ENCODE results near the gene PPM1B. TPM values are rescaled to one million over a fixed set of nuclear protein-coding genes. Genes with fewer than 3 reads are reported as not detected.
"Not testable (repeated sequence)": the region's sequence is repeated elsewhere in the genome, so short reads cannot be mapped to it uniquely, and the experiment has no call there.

Gene PPM1B
- total RNA-seq, 1 donor from 2014 or later = 39.8 TPM

DNA sequence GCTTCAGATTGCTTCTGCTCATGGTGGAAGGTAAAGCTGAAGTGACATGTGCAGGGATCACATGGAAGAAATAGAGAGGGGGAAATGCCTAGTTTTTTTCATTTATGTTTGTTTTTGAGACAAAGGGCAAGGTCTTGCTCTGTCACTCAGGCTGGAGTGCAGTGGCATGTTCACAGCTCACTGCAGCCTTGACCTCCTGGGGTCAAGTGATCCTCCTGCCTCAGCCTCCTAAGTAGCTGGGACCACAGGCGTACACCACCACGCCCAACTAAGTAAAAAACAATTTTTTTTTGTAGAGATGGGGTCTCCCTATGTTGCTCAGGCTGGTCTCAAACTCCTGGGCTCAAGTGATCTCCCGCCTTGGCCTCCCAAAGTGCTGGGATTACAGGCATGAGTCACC, 87.0 kb downstream of the PPM1B start:
- DNase-seq = not testable (repeated sequence)

DNA sequence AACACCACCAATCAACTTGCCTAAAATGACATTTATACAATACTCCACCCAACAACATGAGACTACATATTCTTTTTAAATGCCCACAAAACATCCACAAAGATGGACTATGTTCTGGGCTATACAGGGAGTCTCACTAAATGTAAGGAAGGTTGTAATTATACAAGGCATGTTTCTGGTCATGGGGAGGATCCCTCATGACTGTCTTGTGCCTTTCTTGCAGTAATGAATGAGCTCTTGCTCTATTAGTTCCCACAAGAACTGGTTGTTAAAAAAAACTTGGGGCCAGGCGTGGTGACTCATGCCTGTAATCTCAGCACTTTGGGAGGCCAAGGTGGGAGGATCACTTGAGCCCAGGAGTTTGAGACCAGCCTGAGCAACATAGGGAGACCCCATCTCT, 89.1 kb downstream of the PPM1B start:
- not testable (repeated sequence) for DNase-seq

DNA sequence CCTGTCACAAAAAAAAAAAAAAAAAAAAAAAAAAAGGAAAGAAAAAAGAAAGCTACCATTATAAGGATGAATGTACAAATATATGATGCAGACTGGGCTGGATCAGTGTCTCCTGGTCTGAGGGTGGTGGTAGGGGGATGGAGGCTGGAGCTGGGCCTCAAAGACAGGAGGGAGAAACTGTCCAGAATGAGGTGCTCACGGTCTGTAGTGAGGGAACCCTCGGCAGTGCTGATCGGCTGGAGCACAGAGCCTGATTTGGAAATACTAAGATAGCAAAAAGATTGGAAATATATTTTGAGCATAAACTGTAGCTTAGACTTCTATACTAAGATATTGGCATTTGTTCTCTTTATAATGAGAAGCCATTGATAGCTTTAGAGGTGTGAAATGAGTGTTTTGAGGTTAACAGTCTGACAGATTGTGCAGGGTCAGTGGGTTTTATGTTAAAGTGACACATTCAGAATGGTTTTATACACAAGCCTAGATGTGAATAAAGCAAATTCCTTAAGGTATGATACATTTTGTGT, 98.7 kb downstream of the PPM1B start:
- DNase-seq = no peak

DNA sequence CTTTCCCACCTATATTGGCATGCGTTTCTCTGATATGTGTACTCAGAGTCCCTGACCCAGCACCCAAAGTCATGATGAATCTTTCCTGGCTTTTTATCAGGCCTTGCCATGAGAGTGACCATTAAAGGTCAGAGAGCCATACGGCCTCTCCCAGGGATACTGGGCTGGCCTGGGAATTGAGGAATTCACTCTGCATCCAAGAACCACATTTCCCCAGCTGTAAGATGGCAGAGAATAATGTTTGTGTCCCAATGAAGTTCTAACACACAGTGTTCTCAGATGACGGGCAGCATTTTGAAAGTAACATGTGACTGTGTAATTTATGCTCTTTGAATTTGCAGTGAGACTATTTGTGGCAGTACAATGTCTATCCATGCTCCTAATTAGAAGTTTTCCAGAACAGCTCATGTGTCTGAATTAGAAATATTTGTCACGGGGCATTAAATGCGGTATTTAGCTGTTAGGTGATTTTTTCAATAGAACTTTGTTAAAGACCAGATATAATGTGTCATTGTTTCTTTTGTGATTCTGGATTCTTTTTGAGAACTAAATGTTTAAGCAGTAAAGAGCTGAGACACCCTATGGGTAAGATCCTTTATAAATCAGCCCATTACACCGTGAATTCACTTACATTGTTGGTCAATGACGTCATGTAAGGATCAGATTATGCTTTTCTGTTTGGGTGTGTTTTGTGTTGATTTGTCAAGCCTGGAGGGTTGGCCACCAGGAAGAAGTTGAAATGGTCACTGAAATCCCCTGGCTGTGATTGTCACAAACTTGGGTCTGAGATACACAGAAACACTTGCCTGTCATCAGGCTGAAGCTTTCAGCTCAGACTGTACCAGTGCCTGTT, 99.3 kb downstream of the PPM1B start:
- DNase-seq = peak; percentile 53

DNA sequence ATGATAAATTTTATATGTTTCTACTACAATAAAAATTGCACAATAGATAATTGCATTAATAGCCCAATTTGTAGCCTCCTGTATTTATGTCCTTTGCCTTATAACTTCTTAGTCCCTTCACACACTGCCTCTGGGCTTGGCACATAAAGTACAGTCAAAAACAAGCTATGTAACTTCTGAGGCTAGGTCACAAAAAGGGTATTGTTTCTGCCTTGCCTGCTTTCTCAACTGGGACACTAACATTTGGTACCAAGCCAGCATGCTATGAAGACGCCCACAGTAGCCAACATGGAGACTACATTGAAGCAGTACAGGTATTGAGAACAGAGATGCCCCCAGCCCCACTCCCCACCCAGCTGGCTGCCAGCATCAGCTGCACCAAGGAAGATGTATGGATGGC, 101.2 kb downstream of the PPM1B start:
- DNase-seq = no peak

DNA sequence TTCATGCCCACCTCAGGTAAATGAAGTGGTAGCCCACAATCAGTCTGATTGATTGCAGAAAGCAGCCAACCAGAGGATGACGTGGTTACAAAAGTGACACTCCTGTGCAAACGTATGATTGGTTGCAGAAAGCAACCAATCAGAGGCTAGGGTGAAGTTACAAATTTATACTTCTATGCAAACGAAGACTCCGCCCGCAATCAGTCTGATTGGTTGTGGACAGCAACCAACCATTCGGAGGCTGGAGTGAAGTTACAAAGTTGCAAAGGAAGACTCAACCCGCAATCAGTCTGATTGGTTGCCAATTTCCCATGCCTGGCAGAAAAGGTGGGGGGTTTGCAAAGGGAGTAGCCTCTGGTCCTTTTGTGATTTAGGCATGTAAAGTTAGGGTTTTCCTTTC, 102.6 kb downstream of the PPM1B start:
- no peak for DNase-seq

DNA sequence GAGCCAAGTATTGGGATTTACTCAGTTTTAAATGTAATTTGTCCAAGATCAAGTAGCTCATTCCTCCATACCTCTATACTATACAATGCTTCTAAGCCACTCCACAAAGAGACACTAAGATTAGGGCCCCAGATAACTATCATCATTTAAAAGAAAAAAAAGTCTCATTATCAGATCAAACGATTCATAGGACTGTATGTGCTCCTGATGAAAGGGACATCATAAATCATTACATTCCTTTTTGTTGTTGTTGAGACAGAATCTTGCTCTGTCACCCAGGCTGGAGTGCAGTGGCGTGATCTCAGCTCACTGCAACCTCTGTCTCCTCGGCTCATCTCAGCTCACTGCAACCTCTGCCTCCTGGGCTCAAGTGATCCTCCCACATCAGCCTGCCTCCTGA, 104.4 kb downstream of the PPM1B start:
- DNase-seq = no peak

DNA sequence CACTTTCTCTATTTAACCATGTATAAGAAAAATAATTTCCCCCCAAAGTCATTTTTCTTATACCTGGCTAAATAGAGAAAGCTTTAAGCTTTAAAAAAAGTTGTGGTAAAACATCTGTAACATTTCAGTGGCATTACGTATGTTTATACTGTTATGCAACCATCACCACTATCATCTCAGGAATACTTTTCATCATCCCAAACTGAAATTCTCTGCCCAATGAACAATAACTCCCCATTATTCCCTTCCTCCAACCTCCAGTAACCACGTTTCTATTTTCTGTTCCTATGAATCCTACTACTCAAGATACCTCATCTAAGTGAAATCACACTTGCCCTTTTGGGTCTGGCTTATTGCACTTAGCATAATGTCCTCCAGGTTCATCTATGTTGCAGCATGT, 104.9 kb downstream of the PPM1B start:
- no peak for DNase-seq

DNA sequence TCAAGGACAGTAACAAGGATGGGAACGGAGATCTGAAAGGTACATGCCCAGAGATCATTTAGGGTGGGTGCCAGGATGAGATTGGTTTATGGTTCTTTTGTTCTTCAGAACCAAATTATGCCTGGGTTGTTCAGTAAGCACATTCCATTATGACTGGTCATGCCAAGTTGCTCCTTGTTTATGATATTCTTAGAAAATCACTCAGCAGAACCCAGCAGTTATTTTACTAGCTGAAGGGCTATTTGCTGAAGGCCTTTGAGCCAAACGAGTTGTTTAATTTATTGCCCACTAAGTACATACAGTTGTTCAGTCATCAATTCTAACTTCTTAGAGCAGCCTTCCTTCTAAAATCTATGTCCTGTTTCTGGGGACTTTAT, 107.2 kb downstream of the PPM1B start:
- no peak for DNase-seq

DNA sequence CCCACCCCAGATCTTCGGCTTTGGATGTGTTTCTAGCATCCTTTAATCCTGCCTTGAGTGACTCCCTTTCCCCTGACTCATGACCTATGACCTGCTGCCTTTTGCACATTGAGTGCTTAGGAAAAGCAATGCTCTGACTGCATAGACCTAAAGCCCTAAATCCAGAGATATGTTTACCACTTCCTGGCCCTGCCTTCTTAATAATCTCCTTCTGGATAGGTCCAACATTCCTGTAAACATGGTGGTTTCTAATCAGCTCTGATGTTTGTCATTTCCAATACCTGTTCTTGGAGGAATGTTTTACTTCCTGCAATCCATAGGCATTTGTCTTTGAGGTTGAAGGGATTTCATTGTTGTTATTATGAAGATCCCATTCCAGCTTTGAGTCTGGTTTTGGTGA, 108.9 kb downstream of the PPM1B start:
- no peak for DNase-seq

DNA sequence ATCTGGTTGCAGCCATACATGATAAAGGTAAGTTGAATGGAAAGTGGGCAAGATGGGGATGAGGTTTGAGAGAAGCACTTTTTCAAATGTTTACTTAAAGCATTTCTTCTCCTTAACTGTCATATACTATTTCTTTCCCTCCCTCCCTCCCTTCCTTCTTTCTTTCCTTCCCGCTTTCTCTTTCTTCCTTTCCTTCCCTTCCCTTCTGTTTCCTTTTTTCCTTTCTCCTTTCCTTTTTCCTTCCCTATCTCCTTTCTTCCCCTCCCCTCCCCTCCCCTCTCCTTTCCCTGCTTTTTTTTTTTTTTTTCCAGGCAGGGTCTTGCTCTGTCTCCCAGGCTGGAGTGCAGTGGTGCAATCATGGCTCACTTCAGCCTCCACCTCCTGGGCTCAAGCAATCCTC, 112.2 kb downstream of the PPM1B start:
- no peak for DNase-seq

Small RNAs within 50 kb of the gene (small RNA-seq; reads per million reads assigned to genes)
- gene RNU6-566P (ENCODE audit: low replicate concordance) = not detected

Other genes with a start within 250 kb of the PPM1B start
- gene LRPPRC, start 172.9 kb upstream of the PPM1B start, total RNA-seq = 74.8 TPM
- gene SLC3A1, start 106.6 kb downstream of the PPM1B start, total RNA-seq = 0.20 TPM
- 66.7 TPM for gene PREPL, start 192.6 kb downstream of the PPM1B start, total RNA-seq
- 11.7 TPM for gene CAMKMT, start 193.1 kb downstream of the PPM1B start, total RNA-seq